Skeletal muscle cell (primary cell): Measurements from ENCODE around the gene PTPRN2.
"Not testable (repeated sequence)": the region's sequence is repeated elsewhere in the genome, so short reads cannot be mapped to it uniquely, and the experiment has no call there.

ENCODE experiments used
- DNase-seq: peaks from one replicate; pipeline ENCODE4 v3.0.0-alpha.2; 2010; ENCODE audit warnings: low read depth
- H3K4me3 ChIP-seq: 2 replicates; pipeline ENCODE4 v1.5.1; 2011; ENCODE audit warnings: low read depth, mild to moderate bottlenecking, control low read depth, low read length, moderate library complexity

The PTPRN2 gene

GRCh38 chr7:158357106-158357897 is 230.3 kb downstream of the PTPRN2 start:
- H3K4me3 ChIP-seq: no peak overlapping the region
- DNase-seq: no peak

GRCh38 chr7:158356454-158356853 is 231.2 kb downstream of the PTPRN2 start:
- DNase-seq: no peak
- no peak overlapping the region for H3K4me3 ChIP-seq

- no peak for DNase-seq
- H3K4me3 ChIP-seq: no peak overlapping the region
These were observed 232.1 kb downstream of the PTPRN2 start for GRCh38 chr7:158355456-158356065.

GRCh38 chr7:158354861-158355260 is 232.8 kb downstream of the PTPRN2 start:
- no peak for DNase-seq
- no peak overlapping the region for H3K4me3 ChIP-seq

GRCh38 chr7:158353606-158354570 is 233.7 kb downstream of the PTPRN2 start:
- DNase-seq: no peak
- no peak overlapping the region for H3K4me3 ChIP-seq

GRCh38 chr7:158351899-158352729 is 235.5 kb downstream of the PTPRN2 start:
- not testable (repeated sequence) for DNase-seq, H3K4me3 ChIP-seq

- no peak for DNase-seq
- H3K4me3 ChIP-seq: no peak overlapping the region
These were observed 236.1 kb downstream of the PTPRN2 start for GRCh38 chr7:158351481-158351880.

- no peak for DNase-seq
- no peak overlapping the region for H3K4me3 ChIP-seq
These were observed 236.6 kb downstream of the PTPRN2 start for GRCh38 chr7:158351051-158351450.

- DNase-seq: no peak
These were observed 237.3 kb downstream of the PTPRN2 start for GRCh38 chr7:158350166-158350900.

GRCh38 chr7:158348446-158348845 is 239.2 kb downstream of the PTPRN2 start:
- DNase-seq: no peak
- no peak overlapping the region for H3K4me3 ChIP-seq

More at GRCh38 chr7:158350166-158350900, 237.3 kb downstream of the PTPRN2 start:
- no peak overlapping the region for H3K4me3 ChIP-seq

- not testable (repeated sequence) for DNase-seq, H3K4me3 ChIP-seq
These were observed 239.6 kb downstream of the PTPRN2 start for GRCh38 chr7:158348039-158348438.

- DNase-seq: no peak
- H3K4me3 ChIP-seq: no peak overlapping the region
These were observed 241.9 kb downstream of the PTPRN2 start for GRCh38 chr7:158345731-158346130.

GRCh38 chr7:158344706-158345300 is 242.8 kb downstream of the PTPRN2 start:
- no peak overlapping the region for H3K4me3 ChIP-seq

GRCh38 chr7:158343936-158344455 is 243.6 kb downstream of the PTPRN2 start:
- no peak for DNase-seq
- no peak overlapping the region for H3K4me3 ChIP-seq

More at GRCh38 chr7:158344706-158345300, 242.8 kb downstream of the PTPRN2 start:
- DNase-seq: no peak

- DNase-seq: no peak
- no peak overlapping the region for H3K4me3 ChIP-seq
These were observed 244.1 kb downstream of the PTPRN2 start for GRCh38 chr7:158343526-158343925.

GRCh38 chr7:158341097-158341496 is 246.5 kb downstream of the PTPRN2 start:
- H3K4me3 ChIP-seq, DNase-seq: not testable (repeated sequence)

- not testable (repeated sequence) for DNase-seq, H3K4me3 ChIP-seq
These were observed 250.7 kb downstream of the PTPRN2 start for GRCh38 chr7:158336952-158337351.

GRCh38 chr7:158332516-158332915 is 255.1 kb downstream of the PTPRN2 start:
- not testable (repeated sequence) for H3K4me3 ChIP-seq

More at GRCh38 chr7:158332516-158332915, 255.1 kb downstream of the PTPRN2 start:
- not testable (repeated sequence) for DNase-seq
